Measurements from ENCODE around the gene MALRD1. TPM values are rescaled to one million over a fixed set of nuclear protein-coding genes. Genes with fewer than 3 reads are reported as not detected.

MALRD1 gene
- total RNA-seq, 2 experiments from 2014 or later, result 0.29 to 0.41 TPM

GRCh38 chr10:19096501-19097073 lies 48.0 kb downstream of the MALRD1 start:
- peaks cover 11% of the 10 kb centered on the region for H3K9me3 Mint-ChIP-seq
- TF ChIP-seq CTCF (IDR thresholded peaks at IDR 0.05), result no peak
- ChIA-PET POLR2A (no interaction called here), CTCF (no interaction called here)
- ATAC-seq, result no peak
- H3K27me3 Mint-ChIP-seq, result no peaks in the 10 kb centered on the region
- H3K4me3 Mint-ChIP-seq, result no peak overlapping the region
- no peak overlapping the region for H3K27ac Mint-ChIP-seq
- H3K4me1 Mint-ChIP-seq (ENCODE audit: low read depth), result no peaks in the 10 kb centered on the region
- no peaks in the 10 kb centered on the region for H3K36me3 Mint-ChIP-seq (ENCODE audit: low read depth)
- no peak for DNase-seq
- intact Hi-C loops (cut with micrococcal nuclease), result no loop called here

GRCh38 chr10:19097151-19097550 lies 48.5 kb downstream of the MALRD1 start:
- Mint-ChIP-seq H3K4me1 (ENCODE audit: low read depth) (no peaks in the 10 kb centered on the region), H3K27ac (no peak overlapping the region), H3K36me3 (ENCODE audit: low read depth) (no peaks in the 10 kb centered on the region), H3K27me3 (no peaks in the 10 kb centered on the region), H3K9me3 (peaks cover 11% of the 10 kb centered on the region), H3K4me3 (no peak overlapping the region)
- CTCF ChIA-PET, result no interaction called here
- no peak for TF ChIP-seq CTCF (IDR thresholded peaks at IDR 0.05)
- intact Hi-C loops (cut with micrococcal nuclease), result no loop called here
- POLR2A ChIA-PET, result no interaction called here
- no peak for DNase-seq
- ATAC-seq, result no peak

GRCh38 chr10:19098803-19099202 lies 50.2 kb downstream of the MALRD1 start:
- Mint-ChIP-seq H3K27me3 (no peaks in the 10 kb centered on the region), H3K4me1 (ENCODE audit: low read depth) (no peaks in the 10 kb centered on the region), H3K9me3 (peaks cover 11% of the 10 kb centered on the region), H3K27ac (no peak overlapping the region), H3K4me3 (no peak overlapping the region), H3K36me3 (ENCODE audit: low read depth) (no peaks in the 10 kb centered on the region)
- intact Hi-C loops (cut with micrococcal nuclease), result no loop called here
- POLR2A ChIA-PET, result no interaction called here
- DNase-seq, result no peak
- CTCF ChIA-PET, result no interaction called here
- no peak for TF ChIP-seq CTCF (IDR thresholded peaks at IDR 0.05)
- no peak for ATAC-seq

GRCh38 chr10:19107406-19107805 lies 58.8 kb downstream of the MALRD1 start:
- Mint-ChIP-seq H3K9me3 (peaks cover 31% of the 10 kb centered on the region), H3K4me1 (ENCODE audit: low read depth) (no peaks in the 10 kb centered on the region), H3K36me3 (ENCODE audit: low read depth) (no peaks in the 10 kb centered on the region), H3K4me3 (no peak overlapping the region), H3K27me3 (no peaks in the 10 kb centered on the region), H3K27ac (no peak overlapping the region)
- DNase-seq, result no peak
- CTCF ChIA-PET, result no interaction called here
- ATAC-seq, result no peak
- POLR2A ChIA-PET, result no interaction called here
- no peak for TF ChIP-seq CTCF (IDR thresholded peaks at IDR 0.05)
- intact Hi-C loops (cut with micrococcal nuclease), result no loop called here

- H3K36me3 Mint-ChIP-seq (ENCODE audit: low read depth), result no peaks in the 10 kb centered on the region
- no peaks in the 10 kb centered on the region for H3K27me3 Mint-ChIP-seq
- CTCF ChIA-PET, result no interaction called here
- TF ChIP-seq CTCF (IDR thresholded peaks at IDR 0.05), result no peak
- H3K9me3 Mint-ChIP-seq, result peaks cover 23% of the 10 kb centered on the region
- no peak for ATAC-seq
- H3K4me1 Mint-ChIP-seq (ENCODE audit: low read depth), result no peaks in the 10 kb centered on the region
- POLR2A ChIA-PET, result no interaction called here
- DNase-seq, result no peak
- intact Hi-C loops (cut with micrococcal nuclease), result no loop called here
- no peak overlapping the region for H3K4me3 Mint-ChIP-seq
- no peak overlapping the region for H3K27ac Mint-ChIP-seq
Measured at GRCh38 chr10:19111501-19112267, 63.1 kb downstream of the MALRD1 start.
